Stimulated activated CD8-positive, alpha-beta memory T cell treated with anti-CD3 and anti-CD28 coated beads, Interleukin-2, amount 100 ng/mL, for 48 hours (primary cell): ENCODE measurements around the gene FARP1.

Experiments
- DNase-seq, 2 donors: peaks; one replicate each; pipeline ENCODE4 v3.0.0-alpha.2; 2020; ENCODE audit warnings: low read depth in 2 of 2

Gene FARP1

DNA sequence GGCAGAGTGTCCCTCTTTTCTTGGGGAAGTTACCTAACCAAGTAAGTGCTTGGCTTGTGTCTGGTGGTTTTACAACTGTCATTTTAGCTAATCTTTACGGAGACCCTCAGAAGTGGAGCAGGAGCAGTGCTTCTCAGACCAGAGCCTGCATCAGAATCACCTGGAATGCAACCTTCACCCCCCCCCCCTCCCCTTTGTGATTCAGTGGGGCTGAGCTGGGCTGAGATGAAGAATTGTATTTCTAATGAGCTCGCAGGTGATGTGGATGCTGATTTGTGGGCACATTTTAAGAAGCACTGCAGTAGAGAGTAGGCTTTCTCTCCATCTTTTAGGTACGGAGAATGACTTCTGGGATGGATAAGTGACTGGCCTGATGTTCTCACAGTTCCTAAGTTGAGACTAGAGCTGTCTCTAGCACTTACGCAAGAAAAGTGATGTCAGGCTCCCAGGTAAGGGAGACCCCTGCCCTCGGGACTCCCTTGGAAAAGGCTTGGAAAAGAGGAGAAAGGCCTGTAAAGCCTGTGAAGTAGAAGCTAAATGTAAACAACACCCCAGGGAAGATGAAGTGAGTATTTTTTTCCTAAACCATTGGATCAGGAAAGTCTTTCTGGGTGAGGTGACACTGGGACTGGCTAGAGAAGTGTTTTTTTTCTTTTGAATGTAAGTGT is 57.5 kb downstream of the FARP1 start:
- no peak for DNase-seq

DNA sequence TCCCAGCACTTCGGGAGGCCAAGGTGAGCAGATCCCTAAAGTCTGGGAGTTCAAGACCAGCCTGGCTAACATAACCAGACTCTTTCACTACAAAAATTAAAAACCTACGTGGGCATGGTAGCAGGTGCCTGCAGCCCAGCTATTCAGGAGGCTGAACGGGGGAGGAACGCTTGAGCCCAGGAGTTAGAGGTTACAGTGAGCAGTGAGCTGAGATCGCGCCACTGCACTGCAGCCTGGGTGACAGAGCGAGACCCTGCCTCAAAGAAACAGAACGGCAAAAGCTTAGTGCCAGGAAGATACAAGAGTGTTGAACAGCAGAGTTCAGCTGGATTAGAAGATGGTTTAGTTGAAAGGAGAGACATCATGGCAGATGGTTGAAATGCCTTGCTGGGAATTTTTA is 58.3 kb downstream of the FARP1 start:
- DNase-seq: no peak

DNA sequence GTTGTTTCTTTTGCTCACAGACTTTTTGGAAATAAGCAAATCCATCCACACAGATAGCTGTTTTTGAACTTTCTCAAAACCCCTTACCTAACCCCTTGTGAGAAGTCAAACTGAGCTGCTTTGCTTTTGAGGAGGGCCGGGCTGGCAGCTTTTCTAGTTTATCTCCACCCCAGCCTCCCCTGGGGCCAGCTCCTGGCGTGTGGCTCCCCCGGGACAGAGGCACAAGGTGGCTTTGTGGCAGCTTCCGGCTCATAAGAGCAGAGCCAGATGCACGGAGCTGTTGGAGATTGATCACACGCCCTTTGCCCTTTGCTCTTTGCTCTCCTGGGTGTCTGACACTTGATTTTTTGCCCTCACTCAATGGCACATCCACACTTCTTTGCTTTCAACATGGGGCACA is 59.1 kb downstream of the FARP1 start:
- DNase-seq: no peak

DNA sequence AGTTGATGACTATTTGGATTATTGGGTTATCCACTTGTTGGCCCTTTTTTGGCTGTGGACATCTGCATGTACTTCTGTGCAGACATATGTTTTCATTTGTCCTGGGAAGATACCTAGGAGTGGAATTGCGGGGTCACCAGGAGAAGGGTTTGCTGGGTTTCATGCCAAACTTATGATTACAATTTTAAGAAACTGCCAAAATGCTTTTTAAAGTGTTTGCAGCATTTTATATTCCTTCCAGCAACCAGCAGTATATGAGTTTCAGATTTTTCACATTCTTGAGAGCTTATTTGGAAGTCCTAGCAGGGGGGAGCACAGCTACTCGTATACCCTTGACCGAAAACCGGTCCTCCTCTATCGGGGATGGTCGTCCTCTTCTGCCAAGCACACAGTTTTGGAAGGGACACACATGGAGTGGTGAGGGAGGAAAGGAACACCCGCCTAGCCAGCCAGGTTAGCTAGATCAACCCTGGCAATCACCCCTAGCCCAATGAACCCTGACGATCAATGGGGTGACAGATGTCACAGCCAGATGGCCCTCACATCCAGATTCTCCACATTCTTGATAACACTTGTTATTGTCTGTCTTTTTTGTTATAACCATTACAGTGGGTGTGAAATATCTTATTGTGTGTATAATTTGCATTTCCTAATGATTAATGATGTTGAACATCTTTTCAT is 60.9 kb downstream of the FARP1 start:
- DNase-seq: no peak

DNA sequence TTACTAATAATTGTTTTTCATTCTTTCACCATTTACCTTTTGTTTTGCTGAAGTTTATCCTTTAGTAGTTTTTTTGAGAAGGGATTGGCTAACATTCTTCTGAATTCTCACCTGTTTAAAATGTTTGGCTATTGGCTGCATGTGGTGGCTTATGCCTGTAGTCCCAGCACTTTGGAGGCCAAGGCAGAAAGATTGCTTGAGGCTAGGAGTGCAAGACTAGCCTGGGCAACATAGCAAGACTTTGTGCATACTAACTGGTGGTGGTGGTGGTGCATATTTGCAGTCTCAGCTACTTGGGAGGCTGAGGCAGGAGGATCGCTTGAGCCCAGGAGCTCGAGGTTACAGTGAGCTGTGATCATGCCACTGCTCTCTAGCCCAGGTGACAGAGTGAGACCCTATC is 61.7 kb downstream of the FARP1 start:
- no peak for DNase-seq

- no peak for DNase-seq
These were observed 64.1 kb downstream of the FARP1 start for GRCh38 chr13:98206946-98207345.

GRCh38 chr13:98207416-98207815 is 64.5 kb downstream of the FARP1 start:
- no peak for DNase-seq

GRCh38 chr13:98208606-98209005 is 65.7 kb downstream of the FARP1 start:
- DNase-seq: no peak

- no peak for DNase-seq
These were observed 69.9 kb downstream of the FARP1 start for GRCh38 chr13:98212763-98213162.

- no peak for DNase-seq
These were observed 70.5 kb downstream of the FARP1 start for GRCh38 chr13:98213354-98213753.

DNA sequence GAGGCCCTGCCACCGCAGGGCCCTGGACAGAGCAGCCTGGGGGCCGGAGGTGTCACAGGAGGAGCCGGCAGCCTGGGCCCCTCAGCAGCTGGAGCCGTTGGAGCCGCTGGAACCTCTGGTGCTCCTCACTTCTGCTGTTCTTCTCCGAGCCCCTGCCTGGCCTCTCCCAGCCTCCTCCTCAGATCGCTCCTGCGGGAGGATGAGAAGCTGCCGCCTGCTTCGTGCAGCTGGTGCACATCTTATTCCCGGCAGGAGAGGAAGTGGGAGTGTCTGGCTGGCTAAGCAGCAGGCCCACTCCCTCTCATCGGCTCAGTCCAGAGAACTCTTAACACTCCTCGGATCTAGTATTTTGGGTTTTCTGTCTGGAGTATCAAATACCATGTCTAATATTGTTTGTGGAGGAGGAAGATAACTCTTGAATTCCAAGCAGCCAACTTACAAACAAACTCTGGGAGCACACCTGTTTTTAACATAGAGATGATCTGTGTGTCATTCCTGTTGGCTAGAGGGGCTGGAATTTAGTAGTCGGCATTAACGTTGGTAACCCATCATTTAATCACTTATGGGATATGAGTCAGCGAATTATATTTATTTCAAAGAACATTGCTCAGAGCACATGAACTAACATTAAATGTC is 71.2 kb downstream of the FARP1 start:
- DNase-seq: no peak

DNA sequence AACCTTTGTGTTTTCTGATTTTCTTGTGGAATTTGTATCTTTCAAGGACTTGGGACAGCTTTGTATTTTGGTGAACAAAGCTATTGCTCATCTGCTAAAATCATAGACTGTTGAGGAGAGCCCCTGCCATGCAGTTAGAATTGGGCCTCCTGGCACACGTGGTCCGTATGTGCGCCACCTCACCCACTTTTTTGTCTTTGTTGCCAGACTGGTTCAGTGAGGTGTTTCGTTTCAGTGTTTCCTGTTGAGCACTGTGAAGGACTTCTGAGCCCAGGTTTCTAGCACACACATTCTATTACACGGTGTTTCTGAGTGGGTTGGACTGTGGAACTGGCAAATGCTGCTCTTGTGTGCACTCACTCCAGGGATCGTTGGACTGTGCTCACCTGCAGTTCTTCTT is 71.8 kb downstream of the FARP1 start:
- DNase-seq: no peak

- no peak for DNase-seq
These were observed 72.6 kb downstream of the FARP1 start for GRCh38 chr13:98215508-98215907.

DNA sequence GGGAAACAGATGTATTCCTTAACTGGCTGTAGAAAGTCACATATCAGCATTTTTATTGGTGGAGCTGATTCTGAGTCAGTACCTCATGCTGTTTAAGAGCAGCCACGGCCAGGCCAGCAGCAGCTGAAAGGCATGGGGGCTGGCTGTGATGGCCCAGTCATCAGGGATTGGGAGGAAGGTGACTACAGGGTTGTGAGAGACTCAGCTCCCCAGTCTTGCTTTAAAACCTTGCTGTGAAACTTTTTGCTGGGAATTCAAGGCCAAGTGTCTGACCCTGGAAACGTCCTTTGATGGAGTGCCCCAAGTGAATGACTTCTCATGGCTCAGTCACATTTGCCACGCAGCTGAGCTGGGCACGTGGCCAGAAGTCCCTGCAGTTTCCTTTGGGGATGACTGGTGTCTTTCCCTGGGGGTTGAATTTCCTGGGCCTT is 73.3 kb downstream of the FARP1 start:
- DNase-seq: no peak

GRCh38 chr13:98216711-98217285 is 73.9 kb downstream of the FARP1 start:
- no peak for DNase-seq

DNA sequence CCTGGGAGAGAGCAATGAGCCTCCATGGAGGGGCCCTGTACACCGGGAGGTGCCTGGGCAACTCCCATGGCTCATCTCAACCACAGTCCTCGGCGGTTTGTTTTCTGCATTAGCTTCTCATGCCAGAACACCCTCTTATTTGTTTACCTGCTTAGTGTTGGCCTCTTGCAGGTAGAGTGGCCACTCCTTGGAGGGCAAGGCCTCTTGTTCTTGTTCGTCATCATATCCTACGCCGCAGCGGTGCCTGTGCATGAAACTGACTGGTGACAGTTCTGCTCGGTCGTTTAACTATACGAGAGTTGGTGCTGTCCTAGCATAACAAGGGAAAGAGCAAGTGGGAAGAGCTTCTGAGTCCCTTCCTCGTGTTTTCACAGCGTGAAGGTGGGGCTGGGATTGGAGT is 74.7 kb downstream of the FARP1 start:
- no peak for DNase-seq

DNA sequence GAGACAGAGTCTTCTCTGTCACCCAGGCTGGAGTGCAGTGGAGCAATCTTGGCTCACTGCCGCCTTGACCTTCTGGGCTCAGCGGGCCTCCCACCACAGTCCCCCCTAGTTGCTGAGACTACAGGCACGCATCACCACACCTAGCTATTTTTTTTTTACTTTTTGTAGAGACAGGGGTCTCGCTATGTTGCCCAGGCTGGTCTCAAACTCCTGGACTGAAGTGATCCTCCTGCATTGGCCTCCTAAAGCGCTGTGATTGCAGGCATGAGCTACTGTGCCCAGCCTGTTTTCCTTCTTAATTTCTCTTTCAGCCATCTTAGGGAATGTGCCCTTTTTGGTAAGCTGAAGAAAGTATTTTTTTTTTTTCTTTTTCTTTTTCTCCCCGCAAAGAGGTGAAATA is 76.8 kb downstream of the FARP1 start:
- DNase-seq: no peak

DNA sequence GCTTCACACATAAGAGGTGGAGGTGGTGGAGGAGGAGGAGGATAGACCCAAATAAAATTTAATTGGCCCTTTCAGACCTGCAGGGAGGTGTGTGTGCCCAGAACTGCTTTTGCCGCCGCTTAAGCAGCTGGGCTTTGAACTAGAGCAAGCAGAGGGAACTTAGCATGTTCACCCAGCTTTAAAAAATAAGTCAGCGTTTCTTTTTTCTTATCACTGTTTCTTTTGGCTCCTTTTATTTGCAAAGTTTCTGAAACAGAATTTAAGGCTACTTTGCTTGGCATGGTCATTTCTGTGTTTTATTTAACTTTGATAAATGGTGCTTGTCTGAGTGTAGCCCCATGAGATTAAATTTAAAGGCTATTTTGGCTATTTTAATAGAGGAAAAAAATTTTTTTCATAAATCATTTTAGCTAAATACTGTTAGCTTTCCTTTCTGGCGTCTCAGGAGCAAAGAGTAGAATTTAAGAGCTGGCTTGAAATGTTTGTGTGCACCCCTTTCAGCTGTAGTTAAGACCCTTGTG is 77.4 kb downstream of the FARP1 start:
- no peak for DNase-seq

DNA sequence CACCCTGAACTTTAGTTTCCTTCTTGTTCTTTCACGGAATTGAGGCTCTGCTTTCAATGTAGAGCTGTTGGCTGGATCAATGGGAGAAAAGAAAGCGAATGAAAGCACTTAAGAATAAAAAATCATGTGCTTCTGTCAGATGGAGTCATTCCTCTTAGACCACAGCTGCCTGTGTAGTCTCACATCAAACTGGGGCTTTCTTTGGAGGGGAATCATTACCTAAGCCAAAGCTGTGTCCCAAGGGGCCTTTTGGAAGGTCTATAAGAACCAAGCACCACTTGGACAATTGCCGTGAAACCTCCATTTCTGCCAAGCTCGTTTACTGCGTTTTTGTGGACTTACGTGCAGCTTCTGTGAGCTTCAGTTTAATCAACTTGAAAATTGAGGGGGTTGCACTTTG is 78.3 kb downstream of the FARP1 start:
- DNase-seq: no peak

GRCh38 chr13:98222081-98222554 is 79.2 kb downstream of the FARP1 start:
- DNase-seq: no peak

GRCh38 chr13:98222816-98223215 is 79.9 kb downstream of the FARP1 start:
- DNase-seq: no peak

GRCh38 chr13:98223741-98224140 is 80.8 kb downstream of the FARP1 start:
- no peak for DNase-seq

GRCh38 chr13:98224557-98224956 is 81.7 kb downstream of the FARP1 start:
- no peak for DNase-seq
